GM18951 (cell line): ENCODE measurements around the gene INSIG2.
"Not testable (repeated sequence)": the region's sequence is repeated elsewhere in the genome, so short reads cannot be mapped to it uniquely, and the experiment has no call there.

ENCODE experiments used
- POLR2A ChIP-seq: IDR thresholded peaks from 4 replicates; pipeline ENCODE4 v1.6.1; 2011; ENCODE audit warnings: mild to moderate bottlenecking; ENCODE audit not compliant: insufficient read length, insufficient read depth; ENCODE audit errors: extremely low read depth
- in situ Hi-C: fragments of 300-500 bp; cut with MboI; formaldehyde crosslinking; loops from one replicate; pipeline ENCODE4 v1.12.0; 2022; ENCODE audit warnings: low sequenced_read_pairs, mixed read lengths, inconsistent platforms; ENCODE audit not compliant: unreplicated experiment

The INSIG2 gene

DNA sequence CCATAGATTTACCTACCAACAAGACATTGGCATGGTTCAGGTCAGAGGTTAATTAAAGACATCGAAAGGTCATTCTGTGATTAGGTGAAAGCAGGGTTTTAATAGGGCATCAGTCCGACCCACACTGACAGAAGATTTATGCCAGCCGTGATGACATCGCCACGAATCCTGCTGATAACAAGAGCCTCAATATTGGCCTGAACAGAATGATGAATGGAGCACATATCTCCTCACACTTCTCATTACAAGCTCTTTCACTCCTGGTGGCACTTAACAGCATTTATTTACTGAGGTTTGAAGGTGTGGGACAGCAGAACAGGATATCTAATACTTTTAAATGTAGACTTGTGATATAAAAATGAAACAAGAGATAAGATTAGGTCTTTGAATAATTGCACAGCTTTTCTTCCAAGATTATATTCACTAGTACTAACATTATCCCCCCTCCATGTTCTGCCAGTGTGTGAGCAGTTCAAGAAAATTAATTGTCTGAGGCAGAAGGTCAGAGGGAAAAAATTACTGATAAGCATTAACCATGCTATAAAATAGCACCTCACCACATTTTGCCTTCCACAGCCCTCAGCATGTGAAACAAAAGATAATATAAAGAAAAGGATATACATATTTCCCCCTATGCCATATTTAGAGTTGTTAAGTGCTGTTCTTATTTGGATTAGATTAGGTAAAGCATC, 23.1 kb upstream of the INSIG2 start:
- no peak for TF ChIP-seq POLR2A
- in situ Hi-C loops: no loop called here

DNA sequence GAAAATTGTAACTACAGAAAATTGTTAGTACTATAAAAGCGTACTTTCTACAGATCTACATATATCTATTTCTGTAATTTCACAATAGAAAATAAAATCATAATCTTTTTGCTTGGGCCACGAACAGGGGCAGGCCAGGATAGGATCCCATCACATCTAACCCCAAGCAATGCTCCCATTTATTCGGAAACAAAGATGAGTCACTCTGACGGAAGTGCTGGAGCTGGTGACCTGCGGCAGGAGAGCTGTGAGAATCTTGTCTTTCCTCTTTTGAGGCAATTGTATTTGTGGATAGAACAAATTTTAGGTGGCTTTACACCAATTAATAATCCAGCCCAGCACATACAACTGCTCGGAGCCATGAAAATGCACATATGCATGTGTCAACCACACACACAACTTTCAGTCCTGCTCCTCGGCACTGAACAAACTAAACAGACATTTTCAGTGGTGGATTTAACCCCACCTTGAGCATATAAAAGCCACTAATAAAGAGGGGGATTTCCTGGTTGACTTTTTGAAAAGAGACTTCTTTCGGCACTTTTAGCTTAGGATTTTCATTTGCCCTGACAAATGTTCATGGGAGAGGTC, 22.3 kb upstream of the INSIG2 start:
- no peak for TF ChIP-seq POLR2A
- in situ Hi-C loops: no loop called here

DNA sequence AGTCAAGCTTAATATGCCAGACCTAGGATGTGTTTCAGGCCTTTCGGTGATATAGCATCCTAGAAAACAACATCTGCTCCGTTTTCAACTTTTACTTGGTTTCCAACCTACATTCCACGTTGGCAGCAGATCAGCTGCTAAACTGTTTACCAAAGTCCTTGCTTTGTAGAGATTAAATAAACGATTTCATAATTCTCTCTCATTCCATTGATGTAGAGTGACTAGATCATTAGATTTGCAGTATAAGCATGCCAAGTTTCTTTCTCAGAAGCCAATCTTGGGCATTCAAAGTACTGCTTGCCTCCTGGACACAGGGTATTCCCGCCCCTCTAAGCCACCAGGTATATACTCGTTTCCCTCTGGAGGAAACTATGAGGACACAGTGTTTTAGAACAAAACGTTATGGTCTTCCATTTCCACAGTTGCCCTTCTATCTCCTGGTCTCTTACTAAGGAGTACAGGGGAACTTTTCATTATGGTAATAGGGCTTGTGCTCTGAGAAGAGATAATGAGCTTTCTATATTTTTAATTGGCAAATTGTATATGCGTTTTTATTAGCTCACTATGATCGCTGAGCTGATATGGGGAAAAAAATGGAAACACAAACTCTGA, 10.5 kb upstream of the INSIG2 start:
- no peak for TF ChIP-seq POLR2A
- in situ Hi-C loops: no loop called here

DNA sequence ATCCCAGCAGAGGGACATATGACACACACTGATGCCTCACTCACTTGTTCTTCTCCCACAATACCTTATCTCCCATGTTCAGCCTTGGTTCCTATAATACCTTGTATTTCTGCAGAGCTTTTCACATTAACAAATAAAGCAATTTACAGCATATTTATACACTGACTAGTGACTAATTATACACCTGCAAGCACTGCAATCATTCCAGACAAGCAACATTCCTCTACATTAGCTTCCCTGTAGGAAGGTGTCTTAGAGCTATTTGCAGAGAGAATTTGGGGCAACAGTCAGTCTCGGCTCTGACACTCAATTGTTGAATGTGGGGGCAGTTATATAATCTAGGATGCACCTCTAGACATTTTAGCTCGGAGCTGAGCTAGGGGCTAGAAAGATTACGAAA, 9.5 kb upstream of the INSIG2 start:
- TF ChIP-seq POLR2A: no peak
- in situ Hi-C loops: no loop called here

DNA sequence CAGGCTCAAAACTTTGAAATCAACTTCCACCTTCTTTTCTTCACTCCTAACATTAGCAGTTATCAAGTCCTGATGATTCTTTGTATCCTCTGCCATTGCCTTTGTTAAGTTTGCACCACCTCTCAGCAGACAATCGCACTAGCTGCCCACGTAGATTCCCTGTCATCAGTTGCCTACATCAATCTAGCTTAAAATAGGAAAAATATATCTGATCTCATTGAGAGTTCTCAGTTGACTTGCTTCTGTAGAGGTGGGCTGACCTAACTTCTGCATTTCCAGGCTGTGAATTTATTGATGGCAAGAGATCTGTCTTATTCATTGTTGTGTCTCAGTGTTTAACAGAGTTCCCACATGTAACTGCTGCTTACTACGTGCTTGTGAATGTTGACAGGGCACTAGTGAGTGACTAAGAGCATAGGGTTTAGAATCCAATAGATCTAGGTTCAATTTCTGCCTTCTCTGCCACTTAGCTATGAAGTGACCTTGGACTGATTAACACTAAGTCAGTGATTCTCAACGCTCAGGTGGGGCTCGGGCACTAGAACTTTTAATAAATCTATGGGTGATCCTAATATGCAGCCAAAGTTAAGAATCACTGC, 3.7 kb upstream of the INSIG2 start:
- in situ Hi-C loops: no loop called here
- no peak for TF ChIP-seq POLR2A

DNA sequence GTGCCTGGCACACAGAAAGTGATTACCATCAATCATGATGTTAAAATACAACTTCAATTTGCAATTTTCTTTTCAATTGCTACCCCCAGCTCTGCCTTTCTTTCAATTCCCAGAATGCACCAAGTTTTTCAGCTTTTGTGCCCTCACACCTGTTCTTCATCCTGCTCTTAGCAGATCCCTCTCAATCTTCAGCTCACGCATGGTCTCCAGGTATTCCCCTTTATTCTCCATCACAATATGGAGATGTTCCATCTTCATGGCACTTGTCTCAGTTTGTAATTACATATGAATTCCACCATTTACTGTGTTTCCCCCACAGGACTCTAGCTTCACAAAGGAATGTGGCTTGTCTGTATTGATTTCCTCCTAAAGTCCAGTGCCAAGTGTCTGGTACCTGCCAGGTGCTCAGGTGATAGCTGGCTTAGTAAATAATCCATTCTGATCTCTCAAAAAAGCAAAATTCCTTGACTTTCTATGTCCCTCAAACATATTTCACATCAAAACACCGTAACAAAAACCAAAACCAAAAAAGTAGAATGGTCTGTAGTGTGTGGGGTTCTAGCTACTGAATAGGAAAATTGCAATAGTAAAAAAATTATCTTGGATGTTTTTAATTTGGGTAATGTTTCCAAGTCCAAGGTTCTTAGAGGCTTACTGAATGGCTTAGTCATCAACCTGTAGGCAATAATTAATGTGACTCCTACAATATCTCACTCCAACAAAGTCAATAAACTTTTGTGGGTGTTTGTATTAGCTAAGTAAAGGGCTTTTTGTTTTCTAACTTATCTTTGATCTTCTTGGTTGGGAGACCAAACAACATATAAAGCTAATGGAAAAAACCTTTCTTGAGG, 2.9 kb upstream of the INSIG2 start:
- no peak for TF ChIP-seq POLR2A
- in situ Hi-C loops: no loop called here

DNA sequence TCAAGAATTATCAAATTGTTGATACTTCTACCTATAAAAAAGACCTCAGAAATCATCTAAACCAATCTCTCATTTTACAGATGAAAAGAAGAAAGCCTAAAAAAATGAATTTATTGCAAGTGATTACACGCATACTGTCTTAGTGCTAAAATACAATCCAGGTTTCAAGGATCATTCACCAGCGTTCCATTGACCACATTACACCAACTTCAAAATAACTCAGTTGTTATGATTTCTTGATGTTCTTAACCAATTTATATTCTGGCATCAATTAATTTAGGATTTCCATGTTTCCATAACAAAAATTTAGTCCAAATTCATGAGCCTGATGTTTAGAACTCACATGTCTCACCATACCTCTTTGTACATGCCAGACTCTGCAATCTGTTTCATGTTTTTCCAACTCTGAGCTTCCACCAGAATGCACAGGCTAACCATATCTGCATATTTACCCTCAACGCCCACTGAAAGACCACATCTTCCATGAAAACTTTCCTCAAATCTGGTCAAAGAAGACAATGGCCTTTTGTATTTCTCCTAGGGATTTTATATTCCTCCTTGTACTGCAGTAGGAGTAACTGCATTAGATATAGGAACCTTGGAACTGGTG, 2.1 kb upstream of the INSIG2 start:
- in situ Hi-C loops: no loop called here
- no peak for TF ChIP-seq POLR2A

DNA sequence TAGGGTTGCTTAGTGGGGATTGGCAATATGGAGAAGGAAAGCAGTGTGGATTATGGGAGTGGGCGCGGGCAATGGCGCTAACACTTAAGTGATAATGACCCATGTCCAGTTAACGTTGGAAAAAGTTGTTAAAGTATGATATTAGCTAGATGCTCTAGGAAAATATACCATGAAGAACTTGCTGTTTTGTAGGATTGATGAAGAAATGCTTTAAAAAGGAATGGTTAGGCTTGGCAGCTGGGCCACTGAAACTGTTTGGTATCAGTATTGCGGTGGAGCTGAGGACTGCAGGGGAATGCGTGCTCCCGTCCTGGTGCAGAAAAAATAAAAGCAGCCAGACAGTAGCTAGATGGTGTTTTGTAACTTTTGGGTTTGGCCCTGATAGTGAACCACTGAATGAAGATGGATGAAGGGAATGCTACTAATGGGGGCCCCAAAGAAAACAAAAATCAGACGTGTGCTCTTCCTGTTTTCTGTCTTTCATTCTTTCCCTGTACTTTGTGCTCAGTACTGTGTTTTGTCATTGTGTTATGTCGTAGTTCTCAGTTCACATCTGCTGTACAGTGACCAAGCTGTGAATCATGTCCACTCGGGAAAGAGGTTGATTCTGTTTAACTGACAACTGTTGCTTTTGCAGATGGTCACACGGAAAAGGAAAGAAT, 999 bp downstream of the INSIG2 start:
- no peak for TF ChIP-seq POLR2A
- in situ Hi-C loops: no loop called here

DNA sequence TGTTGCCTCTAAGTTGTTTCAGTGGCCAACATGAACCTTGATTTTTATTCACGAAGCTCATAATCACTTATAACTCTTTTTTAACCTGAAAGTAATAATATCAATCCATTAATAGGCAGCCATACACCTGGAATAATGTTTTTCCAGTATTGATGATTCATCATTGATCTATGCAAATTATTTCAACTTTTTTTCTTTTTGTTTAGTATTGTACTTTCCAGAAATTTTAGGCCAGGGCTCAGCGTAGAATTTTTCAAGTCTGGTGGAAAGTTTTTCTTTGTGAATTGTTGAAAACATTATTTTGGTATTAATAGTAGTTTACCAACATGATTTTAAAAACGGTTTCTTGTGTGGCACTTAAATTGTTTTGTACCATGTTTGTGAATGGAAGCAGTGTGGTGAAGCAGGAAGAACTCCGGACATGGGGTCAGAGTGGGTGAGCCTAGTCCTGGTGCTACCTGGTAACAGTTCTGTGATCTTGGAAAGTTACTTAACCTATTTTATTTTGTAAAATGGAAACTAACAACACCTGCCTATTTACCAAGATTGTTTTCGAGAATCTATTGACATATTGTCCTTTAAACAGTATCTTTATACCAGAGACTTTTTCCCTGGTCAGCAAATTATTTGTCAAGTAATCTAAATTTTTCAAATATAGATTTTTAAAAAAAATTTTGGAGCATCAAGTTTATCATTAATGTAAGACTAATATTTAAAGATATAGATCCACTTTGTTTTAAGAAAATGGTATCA, 2.3 kb downstream of the INSIG2 start:
- in situ Hi-C loops: no loop called here
- no peak for TF ChIP-seq POLR2A

DNA sequence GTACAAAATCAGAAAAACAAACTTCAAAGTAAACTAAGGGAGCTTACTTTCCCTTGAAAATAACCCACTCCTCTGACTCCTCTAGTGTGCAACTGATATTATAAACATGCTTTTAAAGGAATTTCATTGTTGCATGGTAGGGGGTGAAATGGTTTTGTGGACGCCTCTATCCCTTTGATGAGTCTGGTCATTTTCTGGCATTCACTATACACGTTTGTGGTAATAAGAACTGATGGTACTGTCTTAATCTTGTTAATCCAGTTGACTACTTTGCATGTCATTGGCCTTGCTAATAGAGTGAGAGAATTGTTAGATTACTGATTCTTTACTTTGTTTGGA, 2.8 kb downstream of the INSIG2 start:
- in situ Hi-C loops: no loop called here
- TF ChIP-seq POLR2A: no peak

DNA sequence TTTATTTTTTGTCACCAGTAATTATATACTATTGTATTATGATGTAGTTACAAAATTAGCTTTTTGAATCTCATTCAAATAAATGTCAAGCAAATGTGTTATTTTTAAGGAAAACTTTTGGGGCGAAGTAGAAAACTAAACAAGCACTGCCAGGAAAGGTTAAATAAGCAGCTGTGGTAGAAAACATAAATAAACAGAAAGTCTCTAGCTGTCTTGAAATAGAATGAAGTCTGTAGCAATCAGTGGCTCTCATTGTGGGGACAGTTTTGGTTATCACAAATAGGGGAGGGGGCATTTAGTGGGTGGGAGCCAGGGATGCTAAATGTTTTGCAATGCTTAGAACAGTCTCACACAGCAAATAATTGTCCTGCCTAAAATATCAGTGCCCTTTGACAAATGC, 3.4 kb downstream of the INSIG2 start:
- no peak for TF ChIP-seq POLR2A
- in situ Hi-C loops: no loop called here

DNA sequence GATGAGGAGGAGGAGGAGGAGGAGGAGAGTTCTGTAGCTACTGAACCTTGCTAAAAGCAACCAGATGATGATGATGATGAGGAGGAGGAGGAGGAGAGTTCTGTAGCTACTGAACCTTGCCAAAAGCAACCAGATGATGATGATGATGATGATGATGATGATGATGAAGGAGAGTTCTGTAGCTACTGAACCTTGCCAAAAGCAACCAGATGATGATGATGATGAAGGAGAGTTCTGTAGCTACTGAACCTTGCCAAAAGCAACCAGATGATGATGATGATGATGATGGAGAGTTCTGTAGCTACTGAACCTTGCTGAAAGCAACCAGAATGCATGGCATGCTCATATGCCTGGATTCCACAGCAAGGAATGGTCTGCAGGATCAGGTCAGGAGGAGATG, 5.8 kb downstream of the INSIG2 start:
- in situ Hi-C loops: not testable (repeated sequence)
